ENCODE results near the gene OR2L5. TPM values are rescaled to one million over a fixed set of nuclear protein-coding genes. Genes with fewer than 3 reads are reported as not detected.

Gene OR2L5
- polyA plus RNA-seq, 2 of the 4 experiments (the other 2 are of a cell fraction), result not detected

GRCh38 chr1:248007778-248008177 lies 5.7 kb upstream of the OR2L5 start:
- Histone ChIP-seq H3K4me1 (no peaks in the 10 kb centered on the region), H3K27ac (no peak overlapping the region), H3K4me2 (no peak overlapping the region), H3K4me3 (no peak overlapping the region), H3K9me3 (peaks cover 5% of the 10 kb centered on the region; the same call in 1 of the 3 replicates)
- ATAC-seq (no peak), FAIRE-seq (no peak), DNase-seq (ENCODE audit: low read depth in 1 of 2, low spot score in 1 of 2) (no peak)
- CTCF ChIA-PET, result no interaction called here
- no peak for TF ChIP-seq RCOR1 (IDR thresholded peaks at IDR 0.05; ENCODE audit: low read depth, low read length)
- TF ChIP-seq MAFK (IDR thresholded peaks at IDR 0.05; ENCODE audit: partially characterized antibody), result peak; percentile 99
- no peak for TF ChIP-seq HOXB13 (CRISPR knock-in tag; IDR thresholded peaks at IDR 0.05; ENCODE audit: low read depth)
- WGBS (ENCODE audit: missing lambda C conversion rate), result 2% methylated on average over 1 of the region's 1 CpG
- POLR2A ChIA-PET, result no interaction called here

- no peak for TF ChIP-seq RNF2 (IDR thresholded peaks at IDR 0.05; ENCODE audit: borderline replicate concordance, low read depth)
- TF ChIP-seq CTCF (IDR thresholded peaks at IDR 0.05), result no peak
- no peak for TF ChIP-seq HOXB13 (CRISPR knock-in tag; IDR thresholded peaks at IDR 0.05; ENCODE audit: low read depth)
- no peak for TF ChIP-seq HES2 (IDR thresholded peaks at IDR 0.05)
- no peak for TF ChIP-seq SREBF2 (IDR thresholded peaks at IDR 0.05)
- no peak for TF ChIP-seq HOXA7 (CRISPR knock-in tag; IDR thresholded peaks at IDR 0.05)
- no peak for TF ChIP-seq FOXS1 (CRISPR knock-in tag; IDR thresholded peaks at IDR 0.05)
- no peak for TF ChIP-seq ZC3H11A (IDR thresholded peaks at IDR 0.05)
- no peak for TF ChIP-seq POLR2AphosphoS2 (conservative IDR thresholded peaks at IDR 0.05; ENCODE audit: low read length)
- no peak for TF ChIP-seq BCL3 (IDR thresholded peaks at IDR 0.05)
- TF ChIP-seq HDAC2 (IDR thresholded peaks at IDR 0.05), result no peak
- no peak for TF ChIP-seq BHLHE40 (IDR thresholded peaks at IDR 0.05; ENCODE audit: low read depth, low read length)
- TF ChIP-seq ZFP36 (IDR thresholded peaks at IDR 0.05; ENCODE audit: borderline replicate concordance, partially characterized antibody), result no peak
- no peak for TF ChIP-seq NR3C1 (IDR thresholded peaks at IDR 0.05)
- no peak for TF ChIP-seq EP300 (IDR thresholded peaks at IDR 0.05)
- no peak for TF ChIP-seq MAX (IDR thresholded peaks at IDR 0.05)
- TF ChIP-seq CHD4 (IDR thresholded peaks at IDR 0.05; ENCODE audit: borderline replicate concordance), result no peak
- TF ChIP-seq NFE2L2 (conservative IDR thresholded peaks at IDR 0.05; ENCODE audit: low read length), result no peak
- Histone ChIP-seq H3K4me1 (no peaks in the 10 kb centered on the region), H3K4me3 (no peak overlapping the region), H3K9me3 (peaks cover 5% of the 10 kb centered on the region; the same call in 1 of the 3 replicates), H3K4me2 (no peak overlapping the region), H3K27ac (no peak overlapping the region)
- ChIA-PET POLR2A (no interaction called here), CTCF (no interaction called here)
- ATAC-seq (no peak), FAIRE-seq (no peak), DNase-seq (ENCODE audit: low read depth in 1 of 2, low spot score in 1 of 2) (no peak)
- 40% methylated on average over 3 of the region's 3 CpGs for WGBS (ENCODE audit: missing lambda C conversion rate)
Measured at GRCh38 chr1:248009681-248010080, 3.8 kb upstream of the OR2L5 start.

GRCh38 chr1:248015803-248016202 lies 2.3 kb downstream of the OR2L5 start:
- 0% methylated on average over 1 of the region's 1 CpG for WGBS (ENCODE audit: missing lambda C conversion rate)
- ChIA-PET CTCF (no interaction called here), POLR2A (no interaction called here)
- Histone ChIP-seq H3K4me2 (no peak overlapping the region), H3K9me3 (no peaks in the 10 kb centered on the region; the same call in 2 of the 3 replicates), H3K27ac (no peak overlapping the region), H3K4me3 (no peak overlapping the region), H3K4me1 (no peaks in the 10 kb centered on the region)
- TF ChIP-seq TP53 (CRISPR knock-in tag; IDR thresholded peaks at IDR 0.05) (no peak), ATOH8 (CRISPR knock-in tag; IDR thresholded peaks at IDR 0.05; ENCODE audit: low read depth) (no peak), ZFP36 (IDR thresholded peaks at IDR 0.05; ENCODE audit: borderline replicate concordance, partially characterized antibody) (no peak), GATA3 (IDR thresholded peaks at IDR 0.05; ENCODE audit: borderline replicate concordance) (no peak), PHF8 (IDR thresholded peaks at IDR 0.05; ENCODE audit: borderline replicate concordance, low read depth) (no peak), NR3C1 (IDR thresholded peaks at IDR 0.05) (no peak), E2F6 (IDR thresholded peaks at IDR 0.05; ENCODE audit: borderline replicate concordance, low read depth) (no peak), HMGXB4 (CRISPR knock-in tag; IDR thresholded peaks at IDR 0.05; ENCODE audit: borderline replicate concordance) (no peak), JUN (IDR thresholded peaks at IDR 0.05) (no peak), RCOR1 (IDR thresholded peaks at IDR 0.05; ENCODE audit: low read depth, low read length) (no peak)
- DNase-seq (ENCODE audit: low read depth in 1 of 2, low spot score in 1 of 2) (no peak), ATAC-seq (no peak), FAIRE-seq (no peak)
